Body of pancreas (tissue), 4 donors: ENCODE results near the gene SATB2.

ENCODE experiments used
- POLR2A ChIP-seq, 3 donors: fragments of 450-650 bp; IDR thresholded peaks; one replicate each; pipeline ENCODE4 v1.6.1; 2016; ENCODE audit warnings: antibody characterized with exemption in 3 of 3, mild to moderate bottlenecking in 2 of 3
- TF ChIP-seq, protein P1 (sequence below), 7 experiments: fragments of 450-650 bp in 4 of 7; fragments of 200-600 bp in 3 of 7; sonication (generic) in 3 of 7; IDR thresholded peaks; one replicate each; pipeline ENCODE4 v1.5.1; 2016 to 2019; ENCODE audit warnings: antibody characterized with exemption in 7 of 7

DNA sequence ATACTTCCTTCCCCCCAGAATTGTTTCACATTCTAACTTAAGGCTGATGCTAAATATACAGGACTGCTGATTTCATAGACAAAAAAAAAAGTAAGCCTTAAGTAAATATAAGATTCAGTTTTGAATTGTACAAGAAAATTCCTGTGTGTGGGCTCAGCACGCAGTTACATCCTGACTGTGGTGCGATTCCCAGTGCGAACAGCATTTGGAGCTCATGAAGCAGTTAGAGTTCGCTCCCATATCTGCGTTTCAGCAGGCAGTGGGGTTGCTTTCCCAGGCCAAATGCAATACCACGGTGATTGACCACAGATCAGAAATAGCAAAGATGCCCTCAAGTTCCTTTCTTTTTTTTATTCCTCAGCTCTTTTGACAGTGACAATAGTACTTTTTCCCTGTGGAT is 75.6 kb downstream of the SATB2 start:
- TF ChIP-seq, protein P1, sequence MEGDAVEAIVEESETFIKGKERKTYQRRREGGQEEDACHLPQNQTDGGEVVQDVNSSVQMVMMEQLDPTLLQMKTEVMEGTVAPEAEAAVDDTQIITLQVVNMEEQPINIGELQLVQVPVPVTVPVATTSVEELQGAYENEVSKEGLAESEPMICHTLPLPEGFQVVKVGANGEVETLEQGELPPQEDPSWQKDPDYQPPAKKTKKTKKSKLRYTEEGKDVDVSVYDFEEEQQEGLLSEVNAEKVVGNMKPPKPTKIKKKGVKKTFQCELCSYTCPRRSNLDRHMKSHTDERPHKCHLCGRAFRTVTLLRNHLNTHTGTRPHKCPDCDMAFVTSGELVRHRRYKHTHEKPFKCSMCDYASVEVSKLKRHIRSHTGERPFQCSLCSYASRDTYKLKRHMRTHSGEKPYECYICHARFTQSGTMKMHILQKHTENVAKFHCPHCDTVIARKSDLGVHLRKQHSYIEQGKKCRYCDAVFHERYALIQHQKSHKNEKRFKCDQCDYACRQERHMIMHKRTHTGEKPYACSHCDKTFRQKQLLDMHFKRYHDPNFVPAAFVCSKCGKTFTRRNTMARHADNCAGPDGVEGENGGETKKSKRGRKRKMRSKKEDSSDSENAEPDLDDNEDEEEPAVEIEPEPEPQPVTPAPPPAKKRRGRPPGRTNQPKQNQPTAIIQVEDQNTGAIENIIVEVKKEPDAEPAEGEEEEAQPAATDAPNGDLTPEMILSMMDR (IDR thresholded peaks at IDR 0.05), result no peak
- TF ChIP-seq POLR2A (IDR thresholded peaks at IDR 0.05), result no peak
